Measurements from ENCODE around the gene FOSL2. TPM values are rescaled to one million over a fixed set of nuclear protein-coding genes. Genes with fewer than 3 reads are reported as not detected.

FOSL2 gene
- total and polyA plus RNA-seq, 2 experiments from 2014 or later: 0.60 to 4.3 TPM

GRCh38 chr2:28350196-28350595 lies 42.5 kb upstream of the FOSL2 start:
- H3K4me3 Mint-ChIP-seq: no peak overlapping the region
- H3K27me3 ChIP-seq (ENCODE audit: insufficient read depth): no peaks in the 10 kb centered on the region
- H2AFZ ChIP-seq: no peak overlapping the region
- no peaks in the 10 kb centered on the region for H3K36me3 ChIP-seq (ENCODE audit: insufficient read depth)
- no peak overlapping the region for H3K4me3 ChIP-seq
- no peaks in the 10 kb centered on the region for H3K9me3 Mint-ChIP-seq
- no peaks in the 10 kb centered on the region for H3K79me2 ChIP-seq (replicated peaks; ENCODE audit: insufficient read depth)
- no peak overlapping the region for H3K27ac Mint-ChIP-seq
- ATAC-seq (no peak), DNase-seq (ENCODE audit: low spot score) (no peak)
- no peaks in the 10 kb centered on the region; the same call in 2 of the 3 replicates for H3K4me1 Mint-ChIP-seq
- no peaks in the 10 kb centered on the region for H3F3A ChIP-seq (replicated peaks; ENCODE audit: low read depth)
- no peaks in the 10 kb centered on the region for H4K20me1 ChIP-seq (replicated peaks; ENCODE audit: insufficient read depth)
- H3K4me1 ChIP-seq (ENCODE audit: insufficient read depth): no peaks in the 10 kb centered on the region
- no peak overlapping the region for H3K27ac ChIP-seq (ENCODE audit: low read depth)
- H3K27me3 Mint-ChIP-seq (ENCODE audit: insufficient read depth, low read depth, poor library complexity): peaks cover 1% of the 10 kb centered on the region
- H3K9me2 ChIP-seq (ENCODE audit: insufficient read depth): no peaks in the 10 kb centered on the region
- H3K36me3 Mint-ChIP-seq (ENCODE audit: low read depth): no peaks in the 10 kb centered on the region
- TF ChIP-seq CREB1 (CRISPR knock-in tag; IDR thresholded peaks at IDR 0.05; ENCODE audit: low read depth): no peak
- no peak for TF ChIP-seq JUNB (IDR thresholded peaks at IDR 0.05; ENCODE audit: unreplicated experiment)
- no peak for TF ChIP-seq POLR2AphosphoS5 (IDR thresholded peaks at IDR 0.05; ENCODE audit: low read depth)
- TF ChIP-seq EZH2phosphoT487 (IDR thresholded peaks at IDR 0.05; ENCODE audit: unreplicated experiment): no peak
- no peak for TF ChIP-seq ETS1 (IDR thresholded peaks at IDR 0.05)
- no peak for TF ChIP-seq ZNF462 (CRISPR knock-in tag; IDR thresholded peaks at IDR 0.05)
- TF ChIP-seq REST (IDR thresholded peaks at IDR 0.05; ENCODE audit: unreplicated experiment): no peak
- no peak for TF ChIP-seq NANOG (IDR thresholded peaks at IDR 0.05; ENCODE audit: borderline replicate concordance)
- no peak for TF ChIP-seq EZH2 (IDR thresholded peaks at IDR 0.05; ENCODE audit: low read depth, unreplicated experiment)
- no peak for TF ChIP-seq ZNF331 (CRISPR knock-in tag; IDR thresholded peaks at IDR 0.05; ENCODE audit: low read depth)
- TF ChIP-seq CTCF (conservative IDR thresholded peaks at IDR 0.05; ENCODE audit: low read depth in 2 of 2): no peak
- TF ChIP-seq ZNF114 (CRISPR knock-in tag; IDR thresholded peaks at IDR 0.05): no peak
- no peak for TF ChIP-seq STAT1 (IDR thresholded peaks at IDR 0.05; ENCODE audit: unreplicated experiment)
- no peak overlapping the region for H3K4me2 ChIP-seq
